Endodermal cell (in vitro differentiated cells): ENCODE data around the gene ITPK1. TPM values are rescaled to one million over a fixed set of nuclear protein-coding genes. Genes with fewer than 3 reads are reported as not detected.

Source experiments
- DNase-seq: peaks from one replicate; pipeline ENCODE4 v3.0.0-alpha.2; 2017
- H3K27ac ChIP-seq: 2 replicates; pipeline ENCODE4 v1.5.1; 2013; ENCODE audit warnings: mild to moderate bottlenecking, low read depth, low read length, moderate library complexity
- H3K27me3 ChIP-seq: 2 replicates; pipeline ENCODE4 v1.6.1; 2013; ENCODE audit warnings: mild to moderate bottlenecking, low read length, moderate library complexity; ENCODE audit not compliant: insufficient read depth, control insufficient read depth, poor library complexity, severe bottlenecking
- H3K36me3 ChIP-seq: 2 replicates; pipeline ENCODE4 v1.7.0; 2013; ENCODE audit warnings: mild to moderate bottlenecking, low read length, moderate library complexity; ENCODE audit not compliant: control insufficient read depth, insufficient read depth
- H3K4me1 ChIP-seq: one replicate; pipeline ENCODE4 v1.7.0; 2013; ENCODE audit warnings: low read length; ENCODE audit not compliant: control insufficient read depth, insufficient read depth
- H3K4me3 ChIP-seq: 2 replicates; pipeline ENCODE4 v1.5.1; 2013; ENCODE audit warnings: mild to moderate bottlenecking, low read length, moderate library complexity
- H3K9ac ChIP-seq: 2 replicates; pipeline ENCODE4 v1.6.1; 2013; ENCODE audit warnings: mild to moderate bottlenecking, low read length, moderate library complexity; ENCODE audit not compliant: poor library complexity, severe bottlenecking; ENCODE audit errors: extremely low read depth
- H3K9me3 ChIP-seq: 2 replicates; pipeline ENCODE4 v1.6.1; 2013; ENCODE audit warnings: mild to moderate bottlenecking, low read length, moderate library complexity; ENCODE audit not compliant: control insufficient read depth
- H3K27ac Mint-ChIP-seq: 2 replicates; pipeline ENCODE4 v1.8.0; 2020; ENCODE audit warnings: mixed read lengths
- H3K27me3 Mint-ChIP-seq: 2 replicates; pipeline ENCODE4 v1.8.0; 2021; ENCODE audit warnings: mild to moderate bottlenecking, mixed read lengths; ENCODE audit not compliant: insufficient read depth
- H3K36me3 Mint-ChIP-seq: 2 replicates; pipeline ENCODE4 v1.8.0; 2020; ENCODE audit warnings: low read depth, mixed read lengths
- H3K4me1 Mint-ChIP-seq: 2 replicates; pipeline ENCODE4 v1.8.0; 2020; ENCODE audit warnings: mixed read lengths
- H3K4me3 Mint-ChIP-seq: 2 replicates; pipeline ENCODE4 v1.8.0; 2020; ENCODE audit warnings: mild to moderate bottlenecking, moderate library complexity, mixed read lengths
- H3K9me3 Mint-ChIP-seq: 2 replicates; pipeline ENCODE4 v1.8.0; 2020; ENCODE audit warnings: mild to moderate bottlenecking, mixed read lengths
- CTCF ChIP-seq: fragments of 200-600 bp; sonication (generic); conservative IDR thresholded peaks from 2 replicates; pipeline ENCODE4 v1.5.0; 2021; ENCODE audit warnings: antibody characterized with exemption, mild to moderate bottlenecking
- WGBS, 2 experiments: methylation state at CpG; one replicate each; pipeline versions ENCODE4 v1.1.5 to v1.1.7; 2013; ENCODE audit warnings: missing lambda C conversion rate in 2 of 2, mixed read lengths in 1 of 2; ENCODE audit not compliant: insufficient coverage in 1 of 2, insufficient read length in 1 of 2; 5-methylcytosine and 5-hydroxymethylcytosine counted together
- total RNA-seq, 2 donors: library from RNA; stranded (reverse); fragmentation: NEBNext Ultra II Directional in 1 of 2; extraction: Animal tissue kit (Norgen Biotek cat#: 25700) in 1 of 2; gene quantifications; 2 replicates in 1 of 2; 3 replicates in 1 of 2; pipeline ENCODE4 v1.2.1, GENCODE V29; 2021

ITPK1 gene
- total RNA-seq, 2 donors from 2014 or later = 59.9 to 66.9 TPM

- no peaks in the 10 kb centered on the region for H3K9me3 ChIP-seq
- Mint-ChIP-seq H3K27ac (no peak overlapping the region), H3K4me3 (no peak overlapping the region), H3K9me3 (no peaks in the 10 kb centered on the region), H3K36me3 (no peaks in the 10 kb centered on the region), H3K4me1 (peaks cover 15% of the 10 kb centered on the region), H3K27me3 (peaks cover 19% of the 10 kb centered on the region)
- DNase-seq = no peak
- H3K4me3 ChIP-seq = no peak overlapping the region
- H3K36me3 ChIP-seq = no peaks in the 10 kb centered on the region
- H3K9ac ChIP-seq = no peak overlapping the region
- no peak overlapping the region for H3K27ac ChIP-seq
- 86 to 90% methylated on average over 6 of the region's 6 CpGs for WGBS, 2 experiments
- no peak for TF ChIP-seq CTCF
- H3K4me1 ChIP-seq = peaks cover 4% of the 10 kb centered on the region
- peaks cover 11% of the 10 kb centered on the region for H3K27me3 ChIP-seq
These were observed 212.4 kb downstream of the ITPK1 start for GRCh38 chr14:92903359-92903758.

- Mint-ChIP-seq H3K27ac (no peak overlapping the region), H3K4me1 (peaks cover 15% of the 10 kb centered on the region), H3K9me3 (no peaks in the 10 kb centered on the region), H3K36me3 (no peaks in the 10 kb centered on the region), H3K4me3 (no peak overlapping the region), H3K27me3 (peaks cover 20% of the 10 kb centered on the region)
- Histone ChIP-seq H3K4me3 (no peak overlapping the region), H3K9ac (no peak overlapping the region), H3K36me3 (no peaks in the 10 kb centered on the region), H3K4me1 (peaks cover 4% of the 10 kb centered on the region), H3K9me3 (no peaks in the 10 kb centered on the region), H3K27ac (no peak overlapping the region), H3K27me3 (peaks cover 11% of the 10 kb centered on the region)
- DNase-seq = peak; percentile 71
- TF ChIP-seq CTCF = no peak
- WGBS, 2 experiments = 37 to 52% methylated on average over 9 to 17 of the region's 17 CpGs
These were observed 213.0 kb downstream of the ITPK1 start for GRCh38 chr14:92902726-92903125.

- H3K27ac Mint-ChIP-seq = no peak overlapping the region
- no peak overlapping the region for H3K27ac ChIP-seq
- H3K27me3 ChIP-seq = peaks cover 11% of the 10 kb centered on the region
- H3K4me1 Mint-ChIP-seq = peaks cover 12% of the 10 kb centered on the region
- DNase-seq = no peak
- no peak for TF ChIP-seq CTCF
- no peaks in the 10 kb centered on the region for H3K36me3 Mint-ChIP-seq
- peaks cover 4% of the 10 kb centered on the region for H3K4me1 ChIP-seq
- no peak overlapping the region for H3K9ac ChIP-seq
- WGBS, 2 experiments = 83 to 89% methylated on average over 2 to 6 of the region's 6 CpGs
- no peak overlapping the region for H3K4me3 ChIP-seq
- H3K4me3 Mint-ChIP-seq = no peak overlapping the region
- peaks cover 21% of the 10 kb centered on the region for H3K27me3 Mint-ChIP-seq
- no peaks in the 10 kb centered on the region for H3K36me3 ChIP-seq
- H3K9me3 Mint-ChIP-seq = no peaks in the 10 kb centered on the region
- no peaks in the 10 kb centered on the region for H3K9me3 ChIP-seq
These were observed 213.5 kb downstream of the ITPK1 start for GRCh38 chr14:92902191-92902590.
